IMR-90 (cell line): ENCODE data around the gene DAAM2. TPM values are rescaled to one million over a fixed set of nuclear protein-coding genes. Genes with fewer than 3 reads are reported as not detected.
A peak's percentile ranks its signal among the peaks of the same experiment; 100 is the strongest.

Experiments used
- ATAC-seq: fragments of 200-7000 bp; cut with Tn5 transposase; 2 replicates; pipeline ENCODE4 v1.9.1; 2020; ENCODE audit warnings: low read depth, mild to moderate bottlenecking, moderate library complexity
- BruUV-seq: library from RNA; stranded (reverse); fragments of 400-500 nt; replicated peaks from 2 replicates; lab custom pipeline; 2021; lab: Mats Ljungman, UMichigan
- CTCF ChIA-PET: fragments of 300-600 bp; formaldehyde crosslinking; extraction: SDS; loops from one replicate; lab custom pipeline; 2021; ENCODE audit warnings: antibody characterized with exemption; lab: Yijun Ruan, JAX
- POLR2A ChIA-PET: fragments of 300-600 bp; sonication (Branson Sonifier 250); formaldehyde crosslinking; loops from one replicate; lab custom pipeline; 2022; ENCODE audit warnings: antibody characterized with exemption; ENCODE audit not compliant: unreplicated experiment; lab: Charles Lee
- DNase-seq: peaks from one replicate; pipeline ENCODE4 v3.0.0; 2013
- H2AFZ ChIP-seq: replicated peaks from 2 replicates; pipeline ENCODE3; 2013; ENCODE audit warnings: low read length, mild to moderate bottlenecking; ENCODE audit not compliant: poor library complexity
- H2AK5ac ChIP-seq: 2 replicates; pipeline ENCODE4 v1.6.1; 2013; ENCODE audit warnings: low read depth, low read length, inconsistent platforms
- H2AK9ac ChIP-seq: replicated peaks from 2 replicates; pipeline ENCODE3; 2013; ENCODE audit warnings: mild to moderate bottlenecking, low read depth, low read length, moderate library complexity; ENCODE audit not compliant: poor library complexity
- H2BK120ac ChIP-seq: 2 replicates; pipeline ENCODE4 v1.6.1; 2013; ENCODE audit warnings: low read depth, low read length, inconsistent platforms
- H2BK15ac ChIP-seq: 3 replicates; pipeline ENCODE4 v1.6.1; 2013; ENCODE audit warnings: low read depth, low read length, inconsistent platforms
- H2BK20ac ChIP-seq: 2 replicates; pipeline ENCODE4 v1.6.1; 2013; ENCODE audit warnings: low read depth, mild to moderate bottlenecking, inconsistent platforms, low read length, moderate library complexity
- H2BK5ac ChIP-seq: 2 replicates; pipeline ENCODE4 v1.6.1; 2013; ENCODE audit warnings: mild to moderate bottlenecking, low read depth, low read length, inconsistent platforms; ENCODE audit not compliant: poor library complexity, severe bottlenecking
- H3K14ac ChIP-seq: replicated peaks from 2 replicates; pipeline ENCODE4 v1.6.1; 2013; ENCODE audit warnings: low read depth, low read length, inconsistent platforms
- H3K18ac ChIP-seq: 2 replicates; pipeline ENCODE4 v1.6.1; 2013; ENCODE audit warnings: low read depth, low read length, control low read depth
- H3K23ac ChIP-seq: 2 replicates; pipeline ENCODE4 v1.6.1; 2013; ENCODE audit warnings: low read depth, low read length, inconsistent platforms
- H3K27ac ChIP-seq: 2 replicates; pipeline ENCODE4 v1.5.1; 2013; ENCODE audit warnings: mild to moderate bottlenecking, control low read depth, low read length; ENCODE audit not compliant: insufficient read depth
- H3K27me3 ChIP-seq: 2 replicates; pipeline ENCODE4 v1.6.1; 2013; ENCODE audit warnings: low read length; ENCODE audit not compliant: control insufficient read depth, insufficient read depth
- H3K36me3 ChIP-seq: 2 replicates; pipeline ENCODE4 v1.6.1; 2013; ENCODE audit warnings: low read length, mixed read lengths; ENCODE audit not compliant: control insufficient read depth, insufficient read depth
- H3K4ac ChIP-seq: 2 replicates; pipeline ENCODE4 v1.6.1; 2013; ENCODE audit warnings: low read depth, low read length, inconsistent platforms
- H3K4me1 ChIP-seq: 2 replicates; pipeline ENCODE4 v1.6.1; 2013; ENCODE audit warnings: low read length, mixed read lengths; ENCODE audit not compliant: control insufficient read depth, insufficient read depth
- H3K4me2 ChIP-seq: 2 replicates; pipeline ENCODE4 v1.6.1; 2013; ENCODE audit warnings: low read depth, mild to moderate bottlenecking, control low read depth, low read length, moderate library complexity
- H3K4me3 ChIP-seq: 2 replicates; pipeline ENCODE4 v1.5.1; 2013; ENCODE audit warnings: low read depth, mild to moderate bottlenecking, control low read depth, low read length, moderate library complexity; ENCODE audit not compliant: insufficient read depth
- H3K56ac ChIP-seq: 2 replicates; pipeline ENCODE4 v1.6.1; 2013; ENCODE audit warnings: low read length, inconsistent platforms; ENCODE audit not compliant: insufficient read depth; ENCODE audit errors: extremely low read depth
- H3K79me1 ChIP-seq, 2 experiments: 2 replicates each; pipeline ENCODE4 v1.6.1; 2013; ENCODE audit warnings: low read length in 2 of 2, inconsistent platforms in 1 of 2, low read depth in 1 of 2
- H3K9ac ChIP-seq: 2 replicates; pipeline ENCODE4 v1.6.1; 2013; ENCODE audit warnings: low read depth, low read length, control low read depth
- H3K9me1 ChIP-seq: 2 replicates; pipeline ENCODE4 v1.6.1; 2013; ENCODE audit warnings: low read length, inconsistent platforms; ENCODE audit not compliant: insufficient read depth
- H3K9me3 ChIP-seq: 2 replicates; pipeline ENCODE4 v1.6.1; 2013; ENCODE audit warnings: low read length; ENCODE audit not compliant: control insufficient read depth, insufficient read depth
- H4K20me1 ChIP-seq: 2 replicates; pipeline ENCODE4 v1.6.1; 2013; ENCODE audit warnings: low read length, inconsistent platforms; ENCODE audit not compliant: insufficient read depth
- H4K5ac ChIP-seq: 2 replicates; pipeline ENCODE4 v1.6.1; 2013; ENCODE audit warnings: mild to moderate bottlenecking, low read depth, low read length, control low read depth
- H4K8ac ChIP-seq, 2 experiments: 2 replicates each; pipeline ENCODE4 v1.6.1; 2013; ENCODE audit warnings: low read depth in 2 of 2, low read length in 2 of 2, control low read depth in 1 of 2, inconsistent platforms in 1 of 2
- H4K91ac ChIP-seq: 2 replicates; pipeline ENCODE4 v1.6.1; 2013; ENCODE audit warnings: low read depth, low read length, inconsistent platforms; ENCODE audit not compliant: insufficient read depth
- CTCF ChIP-seq: conservative IDR thresholded peaks from 2 replicates; pipeline ENCODE4 v1.5.1; 2012; ENCODE audit warnings: mild to moderate bottlenecking, low read depth, low read length, improper control_type of control experiment
- ELK1 ChIP-seq: fragments of 150-350 bp; IDR thresholded peaks from 2 replicates; pipeline ENCODE4 v1.6.1; 2016; ENCODE audit warnings: low read depth, mild to moderate bottlenecking, low read length, moderate library complexity, borderline replicate concordance
- RCOR1 ChIP-seq: IDR thresholded peaks from 2 replicates; pipeline ENCODE4 v1.6.1; 2012; ENCODE audit warnings: mild to moderate bottlenecking, low read length, improper control_type of control experiment; ENCODE audit not compliant: insufficient replicate concordance
- SMC3 ChIP-seq: fragments of 150-350 bp; IDR thresholded peaks from 2 replicates; pipeline ENCODE4 v1.6.1; 2016; ENCODE audit warnings: low read depth, mild to moderate bottlenecking, antibody characterized with exemption, low read length, moderate library complexity
- WGBS, 2 experiments: methylation state at CpG; one replicate each; pipeline versions ENCODE4 v1.1.5 to v1.1.7; 2013; ENCODE audit warnings: missing lambda C conversion rate in 2 of 2; ENCODE audit not compliant: insufficient read length in 1 of 2; ENCODE audit errors: extremely low coverage in 2 of 2; 5-methylcytosine and 5-hydroxymethylcytosine counted together
- dilution Hi-C: fragments of 300-500 bp; cut with HindIII; formaldehyde crosslinking; loops from one replicate; pipeline ENCODE4 v1.14.3; 2018; ENCODE audit warnings: low sequenced_read_pairs; ENCODE audit not compliant: unreplicated experiment
- in situ Hi-C: fragments of 300-500 bp; cut with MboI; formaldehyde crosslinking; loops from 3 replicates; pipeline ENCODE4 v1.14.3; 2019; ENCODE audit warnings: low sequenced_read_pairs, inconsistent platforms, mixed read lengths
- intact Hi-C: fragments of 100-400 bp; cut with micrococcal nuclease; formaldehyde crosslinking; loops from 2 replicates; pipeline ENCODE4 v1.10.0; 2022
- polyA plus RNA-seq, 3 experiments: library from polyadenylated mRNA; depleted of rRNA; stranded (reverse); fragments of >200 nt; gene quantifications; 2 replicates each; pipeline ENCODE4 v1.2.3, GENCODE V29; 2012; ENCODE audit warnings: low replicate concordance in 1 of 3
- total RNA-seq: library from RNA; depleted of rRNA; stranded (reverse); fragments of >200 nt; gene quantifications from 2 replicates; pipeline ENCODE4 v1.2.3, GENCODE V29; 2012

The DAAM2 gene
- total and polyA plus RNA-seq, 2 of the 4 experiments (the other 2 are of a cell fraction), result 11.2 to 12.9 TPM

GRCh38 chr6:39794231-39794630 lies 2.1 kb downstream of the DAAM2 start:
- H4K20me1 ChIP-seq, result no peaks in the 10 kb centered on the region; the same call in 1 of the 2 replicates
- H3K4me2 ChIP-seq, result peak overlapping the region; percentile 68
- H3K18ac ChIP-seq, result 0 out of 2 replicates have a peak overlapping the region, but pooled peaks have one; percentile 37
- H3K36me3 ChIP-seq, result no peaks in the 10 kb centered on the region
- in situ Hi-C loops, result no loop called here
- H2AFZ ChIP-seq, result no peak overlapping the region
- ChIA-PET CTCF (no interaction called here), POLR2A (no interaction called here)
- intact Hi-C loops, result loop anchor here (5.0 kb wide), 2 partner anchors 48 to 513 kb away; no protein-coding TSS in a partner anchor
- peaks cover 14% of the 10 kb centered on the region for H3K4me1 ChIP-seq
- DNase-seq (no peak), ATAC-seq (no peak)
- no TSS peak for BruUV-seq
- no peak overlapping the region for H2BK20ac ChIP-seq
- no peak overlapping the region for H3K9ac ChIP-seq
- no peaks in the 10 kb centered on the region for H3K27me3 ChIP-seq
- H2BK15ac ChIP-seq, result no peak overlapping the region; the same call in 2 of the 3 replicates
- no peak overlapping the region for H3K27ac ChIP-seq
- H2BK120ac ChIP-seq, result no peak overlapping the region
- no peak overlapping the region for H4K8ac ChIP-seq
- no peak overlapping the region; the same call in 1 of the 2 replicates for H4K5ac ChIP-seq
- H3K14ac ChIP-seq, result no peak overlapping the region
- no peak overlapping the region for H4K91ac ChIP-seq
- H3K23ac ChIP-seq, result peak overlapping the region; percentile 13; the same call in 1 of the 2 replicates
- dilution Hi-C loops, result no loop called here
- TF ChIP-seq CTCF, result no peak
- no peak for TF ChIP-seq ELK1
- TF ChIP-seq SMC3, result no peak
- no peak for TF ChIP-seq RCOR1
- peaks cover 16 to 17% of the 10 kb centered on the region in 2 experiments; a peak in 3 of 4 replicates for H3K79me1 ChIP-seq
- no peak overlapping the region for H2AK9ac ChIP-seq
- no peak overlapping the region for H3K4me3 ChIP-seq
- WGBS, 2 experiments, result 100% methylated on average over 1 of the region's 5 CpGs; no CpG with 5 or more reads in 1 of the 2 experiments
- no peak overlapping the region for H2BK5ac ChIP-seq
- H3K4ac ChIP-seq, result no peak overlapping the region
- H3K9me3 ChIP-seq, result no peaks in the 10 kb centered on the region
- H3K9me1 ChIP-seq, result peaks cover 4% of the 10 kb centered on the region; the same call in 1 of the 2 replicates
- no peak overlapping the region for H3K56ac ChIP-seq
- H2AK5ac ChIP-seq, result peak overlapping the region; percentile 51; the same call in 1 of the 2 replicates
